Right forelimb (tissue), 1 donor: Measurements from ENCODE around the gene TBC1D22A.
"Not testable (repeated sequence)": the region's sequence is repeated elsewhere in the genome, so short reads cannot be mapped to it uniquely, and the experiment has no call there.

ENCODE experiments used
- DNase-seq: peaks from one replicate; pipeline ENCODE4 v3.0.0-alpha.2; 2018

The TBC1D22A gene, protein sequence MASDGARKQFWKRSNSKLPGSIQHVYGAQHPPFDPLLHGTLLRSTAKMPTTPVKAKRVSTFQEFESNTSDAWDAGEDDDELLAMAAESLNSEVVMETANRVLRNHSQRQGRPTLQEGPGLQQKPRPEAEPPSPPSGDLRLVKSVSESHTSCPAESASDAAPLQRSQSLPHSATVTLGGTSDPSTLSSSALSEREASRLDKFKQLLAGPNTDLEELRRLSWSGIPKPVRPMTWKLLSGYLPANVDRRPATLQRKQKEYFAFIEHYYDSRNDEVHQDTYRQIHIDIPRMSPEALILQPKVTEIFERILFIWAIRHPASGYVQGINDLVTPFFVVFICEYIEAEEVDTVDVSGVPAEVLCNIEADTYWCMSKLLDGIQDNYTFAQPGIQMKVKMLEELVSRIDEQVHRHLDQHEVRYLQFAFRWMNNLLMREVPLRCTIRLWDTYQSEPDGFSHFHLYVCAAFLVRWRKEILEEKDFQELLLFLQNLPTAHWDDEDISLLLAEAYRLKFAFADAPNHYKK

GRCh38 chr22:46762238-46763050, at the start of gene TBC1D22A:
Gene TBC1D22A, plus strand, starts transcription at chr22:46762650. Its CDS starts 137 bp downstream, at chr22:46762787.
- DNase-seq = peak; percentile 97

DNA sequence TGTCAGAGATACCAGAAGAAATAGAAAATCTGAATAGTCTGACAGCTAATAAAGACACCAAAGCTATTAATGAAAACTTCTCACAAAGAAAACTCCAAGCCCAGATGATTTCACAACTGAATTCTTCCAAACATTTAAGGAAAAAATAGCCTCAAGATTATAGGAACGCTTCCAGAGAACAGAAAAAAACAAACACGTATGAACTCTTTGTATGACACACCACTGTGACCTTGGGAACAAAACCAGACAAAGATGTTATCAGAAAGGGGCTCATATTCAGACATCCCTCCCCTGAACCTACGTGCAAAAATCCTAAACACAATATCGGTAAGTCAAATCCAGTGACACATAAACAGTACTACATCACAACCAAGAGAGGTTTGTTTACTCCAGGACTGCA, 47.9 kb upstream of the TBC1D22A start:
- no peak for DNase-seq

DNA sequence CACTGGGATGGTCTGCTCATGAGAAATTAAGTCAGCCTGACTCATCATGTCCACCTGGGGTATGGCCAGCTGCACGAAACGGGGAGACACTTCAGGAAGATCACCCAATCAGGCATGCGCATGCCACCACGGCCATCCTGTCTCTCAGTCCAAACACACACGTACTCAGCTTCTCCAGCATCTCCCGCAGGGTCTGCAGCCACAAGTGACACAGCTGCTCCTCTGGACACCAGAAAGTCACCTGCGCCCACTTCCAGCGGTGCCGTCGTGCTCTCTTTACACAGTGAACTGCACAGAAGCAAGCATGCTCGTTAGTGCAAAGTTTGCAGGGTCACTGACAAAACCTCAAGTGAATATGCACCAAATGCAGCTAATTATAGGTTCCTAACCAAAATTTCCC, 42.5 kb upstream of the TBC1D22A start:
- DNase-seq = no peak

- DNase-seq = no peak
These were observed 40.9 kb upstream of the TBC1D22A start for GRCh38 chr22:46721501-46722085.

DNA sequence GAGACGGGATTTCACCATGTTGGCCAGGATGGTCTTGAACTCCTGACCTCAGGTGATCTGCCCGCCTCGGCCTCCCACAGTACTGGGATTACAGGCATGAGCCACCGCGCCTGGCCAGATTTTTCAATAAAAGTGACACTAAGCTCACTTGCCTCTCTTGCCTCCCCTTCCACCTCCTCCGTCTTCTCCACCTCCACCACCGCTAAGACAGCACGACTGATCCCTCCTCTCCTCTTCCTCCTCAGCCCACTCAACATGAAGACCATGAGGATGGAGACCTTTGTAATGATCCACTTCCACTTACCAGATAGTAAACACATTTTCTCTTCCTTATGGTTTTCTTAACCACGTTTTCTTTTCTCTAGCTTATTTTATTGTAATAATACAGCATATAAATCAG, 38.6 kb upstream of the TBC1D22A start:
- DNase-seq = no peak

- no peak for DNase-seq
These were observed 37.4 kb upstream of the TBC1D22A start for GRCh38 chr22:46725096-46725495.

GRCh38 chr22:46726066-46726985, 36.1 kb upstream of the TBC1D22A start:
- no peak for DNase-seq

DNA sequence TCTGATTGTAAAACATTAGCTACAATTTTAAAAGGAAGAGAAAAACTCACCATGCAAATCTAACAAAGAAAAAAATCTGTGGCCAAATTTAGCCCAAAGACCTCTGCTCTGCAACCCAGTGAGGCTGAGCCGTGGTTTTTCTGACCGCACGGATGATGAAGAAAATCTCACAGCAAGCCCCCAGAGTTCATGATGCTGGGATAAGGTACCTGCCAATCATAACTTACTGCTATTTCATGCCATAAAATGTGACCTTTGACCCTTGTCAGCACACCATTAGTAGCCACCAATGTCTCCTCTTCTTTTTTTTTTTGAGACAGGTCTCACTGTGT, 35.5 kb upstream of the TBC1D22A start:
- no peak for DNase-seq

DNA sequence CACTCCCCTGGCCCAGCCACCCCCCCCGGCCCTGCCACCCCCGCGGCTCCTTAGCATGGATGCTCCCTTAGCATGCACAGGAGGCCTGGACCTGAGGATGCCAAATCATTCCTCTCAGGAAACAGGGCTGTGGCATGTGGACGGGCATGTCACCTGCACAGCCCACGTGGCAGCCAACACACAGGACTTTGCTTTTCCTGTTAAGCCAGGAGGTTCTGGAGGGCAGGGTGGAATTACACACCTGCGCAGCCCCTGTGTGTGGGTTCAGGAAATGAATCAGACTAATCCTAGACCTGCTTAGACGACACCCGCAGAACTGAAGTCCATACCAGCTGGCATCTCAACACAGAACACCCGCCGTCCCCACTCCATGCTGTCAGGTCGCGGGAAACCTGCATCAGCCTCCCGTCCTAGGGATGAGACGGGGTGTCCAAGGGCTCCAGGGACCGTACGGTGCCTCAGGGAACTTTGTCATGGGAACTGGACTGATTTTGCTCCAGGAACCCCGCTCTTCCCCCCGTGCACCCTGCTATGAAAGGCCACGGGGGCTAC, 34.6 kb upstream of the TBC1D22A start:
- no peak for DNase-seq

DNA sequence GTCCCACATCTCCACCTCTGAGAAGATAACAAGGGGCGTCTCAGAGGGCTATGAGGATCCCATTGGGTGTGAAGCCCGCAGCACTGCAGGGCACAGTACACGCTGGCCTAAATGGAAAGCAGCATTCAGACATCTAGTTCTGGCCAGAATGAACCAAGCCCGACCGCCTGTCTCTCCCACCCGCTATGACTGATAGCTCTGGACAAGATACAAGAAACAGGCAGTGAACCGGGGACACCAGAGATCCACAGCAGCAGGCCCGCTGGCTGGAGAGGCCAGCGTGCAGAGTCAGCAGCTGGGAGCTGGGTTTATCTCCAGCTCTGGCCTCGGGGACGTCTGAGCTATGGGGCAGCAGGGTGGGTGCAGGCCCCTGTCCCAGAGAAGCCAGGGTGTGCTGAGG, 34.0 kb upstream of the TBC1D22A start:
- no peak for DNase-seq

GRCh38 chr22:46730568-46731245, 31.7 kb upstream of the TBC1D22A start:
- DNase-seq = no peak

DNA sequence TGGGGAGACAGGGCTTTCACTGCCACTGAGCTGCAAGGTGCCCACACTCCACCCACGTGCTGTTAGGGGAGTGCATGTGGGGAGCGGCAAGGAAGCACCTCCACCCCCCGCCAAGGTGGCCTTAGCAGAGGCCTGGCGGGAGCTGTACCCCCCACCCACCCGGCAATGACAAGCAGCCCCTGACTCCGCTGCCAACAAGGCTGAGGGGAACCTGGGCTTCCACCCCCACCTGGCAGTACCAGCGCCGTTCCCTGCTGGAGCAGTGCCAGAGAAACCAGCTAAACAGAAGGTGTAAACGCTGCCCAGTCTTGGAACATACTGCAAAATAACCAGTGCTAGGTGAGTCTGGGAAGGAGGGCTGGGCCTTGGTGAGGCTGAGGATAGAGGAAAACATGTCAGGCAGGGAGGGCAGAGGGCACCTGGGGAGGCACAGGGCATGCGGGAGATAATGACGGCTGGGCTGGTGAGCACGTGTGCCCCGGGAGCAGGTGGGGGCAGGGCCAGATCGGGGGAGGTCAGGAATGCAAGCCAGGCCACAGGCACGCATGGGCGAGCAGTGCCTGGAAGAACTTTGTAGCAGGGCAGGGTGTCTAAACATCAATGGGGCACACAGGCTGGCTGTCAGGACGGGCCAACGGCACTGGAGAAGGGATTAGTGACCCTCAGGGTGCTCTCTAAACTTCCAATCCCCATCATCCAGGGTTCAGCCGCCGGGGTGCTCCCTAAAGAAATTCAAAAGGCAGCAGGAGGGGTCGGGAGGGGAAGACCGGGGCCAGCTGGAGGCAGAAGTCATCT, 31.0 kb upstream of the TBC1D22A start:
- no peak for DNase-seq

DNA sequence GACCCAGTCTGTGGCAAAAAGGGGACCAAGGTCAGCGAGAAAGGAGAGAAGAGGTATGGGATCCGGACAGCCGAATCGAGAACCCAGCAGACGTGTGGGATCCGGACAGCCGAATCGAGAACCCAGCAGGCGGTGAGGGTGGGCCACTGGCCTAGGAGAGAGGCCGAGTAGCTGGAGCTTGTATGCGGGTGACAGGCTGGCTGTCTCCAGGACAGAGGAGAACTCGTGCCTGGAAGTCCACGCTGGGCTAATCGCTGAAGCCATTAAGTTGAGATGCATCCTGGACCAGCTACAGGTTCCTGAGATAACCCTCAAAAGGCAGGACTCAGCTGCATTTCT, 30.4 kb upstream of the TBC1D22A start:
- no peak for DNase-seq

GRCh38 chr22:46732513-46732912, 29.9 kb upstream of the TBC1D22A start:
- no peak for DNase-seq

DNA sequence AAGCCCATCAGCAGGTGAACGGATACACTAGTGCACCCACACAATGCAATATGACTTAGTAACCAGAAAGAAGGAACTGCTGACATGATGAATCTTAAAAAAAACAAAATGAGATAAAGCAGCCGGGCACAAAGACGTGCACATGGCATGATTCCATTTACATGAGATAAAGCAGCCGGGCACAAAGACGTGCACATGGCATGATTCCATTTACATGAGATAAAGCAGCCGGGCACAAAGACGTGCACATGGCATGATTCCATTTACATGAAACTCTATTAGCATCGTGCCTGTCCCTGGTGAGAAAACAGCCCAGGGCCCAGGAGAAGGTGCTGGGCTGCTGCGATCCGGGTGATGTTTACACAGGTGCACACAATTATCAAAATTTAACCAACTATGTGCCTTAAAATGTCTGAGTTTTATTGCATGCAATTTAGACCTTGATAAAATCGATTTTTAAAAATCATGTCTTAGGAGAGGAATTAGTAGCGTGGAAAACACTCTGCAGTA, 28.2 kb upstream of the TBC1D22A start:
- DNase-seq = not testable (repeated sequence)

- DNase-seq = no peak
These were observed 27.5 kb upstream of the TBC1D22A start for GRCh38 chr22:46734830-46735453.

- DNase-seq = no peak
These were observed 26.5 kb upstream of the TBC1D22A start for GRCh38 chr22:46735747-46736608.

GRCh38 chr22:46736705-46737104, 25.7 kb upstream of the TBC1D22A start:
- no peak for DNase-seq
